ENCODE measurements around the gene LRFN2.

LRFN2 gene

DNA sequence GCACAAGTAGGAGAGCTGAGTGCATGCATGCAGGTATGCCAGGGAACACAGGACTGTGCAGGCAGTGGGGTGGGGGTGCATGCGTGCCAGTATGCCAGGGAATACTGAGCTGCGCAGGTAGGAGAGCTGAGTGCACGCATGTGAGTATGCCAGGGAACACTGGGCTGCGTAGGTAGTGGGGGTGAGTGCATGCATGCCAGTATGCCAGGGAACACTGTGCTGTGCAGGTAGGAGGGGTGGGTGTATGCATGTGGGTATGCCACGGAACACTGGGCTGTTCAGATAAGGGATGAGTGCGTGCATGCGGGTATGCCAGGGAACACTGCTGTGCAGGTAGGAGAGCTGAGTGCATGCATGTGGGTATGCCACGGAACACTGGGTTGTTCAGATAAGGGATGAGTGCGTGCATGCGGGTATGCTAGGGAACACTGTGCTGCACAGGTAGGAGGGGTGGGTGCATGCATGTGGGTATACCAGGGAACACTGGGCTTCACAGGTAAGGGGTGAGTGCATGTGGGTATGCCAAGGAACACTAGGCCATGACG is 77.4 kb downstream of the LRFN2 start:
- H3F3A ChIP-seq (ENCODE audit: control insufficient read depth, insufficient read depth): no peaks in the 10 kb centered on the region
- H3K27ac ChIP-seq (ENCODE audit: low read depth, low read length): no peak overlapping the region
- H3K36me3 ChIP-seq (ENCODE audit: control insufficient read depth, low read length): no peaks in the 10 kb centered on the region
- H3K4me2 ChIP-seq (ENCODE audit: low read length): no peak overlapping the region
- no peaks in the 10 kb centered on the region for H3K4me1 ChIP-seq (ENCODE audit: control insufficient read depth, low read length)
- TF ChIP-seq, protein P1, sequence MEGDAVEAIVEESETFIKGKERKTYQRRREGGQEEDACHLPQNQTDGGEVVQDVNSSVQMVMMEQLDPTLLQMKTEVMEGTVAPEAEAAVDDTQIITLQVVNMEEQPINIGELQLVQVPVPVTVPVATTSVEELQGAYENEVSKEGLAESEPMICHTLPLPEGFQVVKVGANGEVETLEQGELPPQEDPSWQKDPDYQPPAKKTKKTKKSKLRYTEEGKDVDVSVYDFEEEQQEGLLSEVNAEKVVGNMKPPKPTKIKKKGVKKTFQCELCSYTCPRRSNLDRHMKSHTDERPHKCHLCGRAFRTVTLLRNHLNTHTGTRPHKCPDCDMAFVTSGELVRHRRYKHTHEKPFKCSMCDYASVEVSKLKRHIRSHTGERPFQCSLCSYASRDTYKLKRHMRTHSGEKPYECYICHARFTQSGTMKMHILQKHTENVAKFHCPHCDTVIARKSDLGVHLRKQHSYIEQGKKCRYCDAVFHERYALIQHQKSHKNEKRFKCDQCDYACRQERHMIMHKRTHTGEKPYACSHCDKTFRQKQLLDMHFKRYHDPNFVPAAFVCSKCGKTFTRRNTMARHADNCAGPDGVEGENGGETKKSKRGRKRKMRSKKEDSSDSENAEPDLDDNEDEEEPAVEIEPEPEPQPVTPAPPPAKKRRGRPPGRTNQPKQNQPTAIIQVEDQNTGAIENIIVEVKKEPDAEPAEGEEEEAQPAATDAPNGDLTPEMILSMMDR (IDR thresholded peaks at IDR 0.05; ENCODE audit: low read depth, low read length, poor library complexity, severe bottlenecking): no peak
- TF ChIP-seq EZH2phosphoT487 (IDR thresholded peaks at IDR 0.05; ENCODE audit: borderline replicate concordance, low read length): no peak
- no peak overlapping the region for H3K4me3 ChIP-seq (ENCODE audit: low read length)
- H4K20me1 ChIP-seq (ENCODE audit: control insufficient read depth, insufficient read depth, low read depth, low read length): no peaks in the 10 kb centered on the region
- no peaks in the 10 kb centered on the region for H3K9me3 ChIP-seq (ENCODE audit: control insufficient read depth, insufficient read depth, low read length)
- H3K9me2 ChIP-seq (replicated peaks; ENCODE audit: control insufficient read depth, low read length): no peaks in the 10 kb centered on the region
- H3K27me3 ChIP-seq (ENCODE audit: control insufficient read depth, low read length): peaks cover 2% of the 10 kb centered on the region; the same call in 1 of the 2 replicates
- no peaks in the 10 kb centered on the region for H3K79me2 ChIP-seq (ENCODE audit: control insufficient read depth, low read length)

DNA sequence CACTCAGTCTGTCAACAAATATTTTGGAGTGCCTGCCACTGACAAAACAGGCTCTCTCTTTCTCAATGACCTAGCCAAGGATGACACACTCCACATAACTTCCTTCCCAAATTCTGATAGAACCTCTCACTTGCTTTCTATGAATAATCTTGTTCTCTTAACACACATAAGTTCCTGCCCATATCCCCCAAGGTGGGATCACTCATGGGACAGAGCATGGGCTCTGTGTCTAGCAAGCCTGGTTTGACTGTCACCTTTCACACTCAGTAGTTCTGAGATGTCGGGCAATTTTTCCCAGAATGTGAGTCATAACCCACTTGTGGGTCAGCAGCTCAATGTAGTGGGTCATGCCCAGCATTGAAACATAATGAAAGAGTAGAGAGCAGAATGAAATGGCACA is 78.1 kb downstream of the LRFN2 start:
- Histone ChIP-seq H3K9me2 (replicated peaks; ENCODE audit: control insufficient read depth, low read length) (no peaks in the 10 kb centered on the region), H4K20me1 (ENCODE audit: control insufficient read depth, insufficient read depth, low read depth, low read length) (no peaks in the 10 kb centered on the region), H3K4me3 (ENCODE audit: low read length) (no peak overlapping the region), H3K79me2 (ENCODE audit: control insufficient read depth, low read length) (no peaks in the 10 kb centered on the region), H3K4me2 (ENCODE audit: low read length) (no peak overlapping the region), H3K27me3 (ENCODE audit: control insufficient read depth, low read length) (peaks cover 2% of the 10 kb centered on the region; the same call in 1 of the 2 replicates), H3K36me3 (ENCODE audit: control insufficient read depth, low read length) (no peaks in the 10 kb centered on the region), H3F3A (ENCODE audit: control insufficient read depth, insufficient read depth) (no peaks in the 10 kb centered on the region), H3K27ac (ENCODE audit: low read depth, low read length) (no peak overlapping the region), H3K9me3 (ENCODE audit: control insufficient read depth, insufficient read depth, low read length) (no peaks in the 10 kb centered on the region), H3K4me1 (ENCODE audit: control insufficient read depth, low read length) (no peaks in the 10 kb centered on the region)
- TF ChIP-seq, protein P1 (IDR thresholded peaks at IDR 0.05; ENCODE audit: low read depth, low read length, poor library complexity, severe bottlenecking): no peak
- no peak for TF ChIP-seq EZH2phosphoT487 (IDR thresholded peaks at IDR 0.05; ENCODE audit: borderline replicate concordance, low read length)

DNA sequence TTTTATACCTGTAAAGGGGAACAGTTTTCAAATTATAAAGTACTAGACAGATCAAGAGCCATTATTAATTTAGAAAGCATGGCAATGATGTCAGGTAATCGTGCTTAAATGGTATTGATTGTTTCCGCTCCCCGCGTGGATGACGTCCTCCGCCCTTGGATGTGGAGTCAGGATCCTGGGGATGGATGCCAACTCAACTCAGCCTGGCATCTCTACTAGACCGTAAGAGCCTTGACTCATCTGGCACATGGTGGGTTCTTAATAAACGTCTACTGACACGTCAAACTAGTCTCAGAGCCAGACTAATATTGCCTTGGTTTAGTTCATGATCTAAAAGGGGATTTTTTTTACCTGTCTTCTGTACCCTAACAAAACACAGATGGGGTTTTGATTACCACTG is 80.2 kb downstream of the LRFN2 start:
- Histone ChIP-seq H3K9me3 (ENCODE audit: control insufficient read depth, insufficient read depth, low read length) (no peaks in the 10 kb centered on the region), H3K4me1 (ENCODE audit: control insufficient read depth, low read length) (no peaks in the 10 kb centered on the region), H3F3A (ENCODE audit: control insufficient read depth, insufficient read depth) (no peaks in the 10 kb centered on the region), H3K27ac (ENCODE audit: low read depth, low read length) (no peak overlapping the region), H3K79me2 (ENCODE audit: control insufficient read depth, low read length) (no peaks in the 10 kb centered on the region), H3K27me3 (ENCODE audit: control insufficient read depth, low read length) (peaks cover 2% of the 10 kb centered on the region; the same call in 1 of the 2 replicates), H3K4me3 (ENCODE audit: low read length) (no peak overlapping the region), H4K20me1 (ENCODE audit: control insufficient read depth, insufficient read depth, low read depth, low read length) (no peaks in the 10 kb centered on the region), H3K9me2 (replicated peaks; ENCODE audit: control insufficient read depth, low read length) (no peaks in the 10 kb centered on the region), H3K36me3 (ENCODE audit: control insufficient read depth, low read length) (no peaks in the 10 kb centered on the region), H3K4me2 (ENCODE audit: low read length) (no peak overlapping the region)
- TF ChIP-seq, protein P1 (IDR thresholded peaks at IDR 0.05; ENCODE audit: low read depth, low read length, poor library complexity, severe bottlenecking): no peak
- TF ChIP-seq EZH2phosphoT487 (IDR thresholded peaks at IDR 0.05; ENCODE audit: borderline replicate concordance, low read length): no peak
